Measurements from ENCODE around the gene NARS2.
A peak's percentile ranks its signal among the peaks of the same experiment; 100 is the strongest.
"Not testable (repeated sequence)": the region's sequence is repeated elsewhere in the genome, so short reads cannot be mapped to it uniquely, and the experiment has no call there.

NARS2 gene

GRCh38 chr11:78472382-78472781 is 102.3 kb downstream of the NARS2 start:
- H3K4me1 ChIP-seq (ENCODE audit: control insufficient read depth in 2 of 2, insufficient read depth in 2 of 2, low read length in 2 of 2): peaks cover 0 to 3% of the 10 kb centered on the region in 2 donors
- H3K9ac ChIP-seq (ENCODE audit: low read depth in 1 of 2, low read length in 2 of 2): no peak overlapping the region
- no peak overlapping the region for H3K27ac ChIP-seq (ENCODE audit: low read depth in 2 of 2, low read length in 2 of 2)

GRCh38 chr11:78470861-78471442 is 103.7 kb downstream of the NARS2 start:
- no peak overlapping the region for H3K4me3 ChIP-seq (ENCODE audit: low read length in 2 of 2)
- H3K9me3 ChIP-seq (ENCODE audit: control insufficient read depth in 2 of 2, low read length in 2 of 2): no peaks in the 10 kb centered on the region
- H3K27me3 ChIP-seq (ENCODE audit: control insufficient read depth in 2 of 2, insufficient read depth in 2 of 2, low read length in 2 of 2): no peaks in the 10 kb centered on the region
- H3K27ac ChIP-seq (ENCODE audit: low read depth in 2 of 2, low read length in 2 of 2): no peak overlapping the region
- peaks cover 0 to 2% of the 10 kb centered on the region in 2 donors for H3K36me3 ChIP-seq (ENCODE audit: control insufficient read depth in 2 of 2, insufficient read depth in 2 of 2, low read length in 2 of 2)
- H3K9ac ChIP-seq (ENCODE audit: low read depth in 1 of 2, low read length in 2 of 2): no peak overlapping the region
- H3K4me1 ChIP-seq (ENCODE audit: control insufficient read depth in 2 of 2, insufficient read depth in 2 of 2, low read length in 2 of 2): peaks cover 0 to 3% of the 10 kb centered on the region in 2 donors

More at GRCh38 chr11:78472382-78472781, 102.3 kb downstream of the NARS2 start:
- Histone ChIP-seq H3K4me3 (ENCODE audit: low read length in 2 of 2) (no peak overlapping the region), H3K9me3 (ENCODE audit: control insufficient read depth in 2 of 2, low read length in 2 of 2) (no peaks in the 10 kb centered on the region), H3K27me3 (ENCODE audit: control insufficient read depth in 2 of 2, insufficient read depth in 2 of 2, low read length in 2 of 2) (no peaks in the 10 kb centered on the region), H3K36me3 (ENCODE audit: control insufficient read depth in 2 of 2, insufficient read depth in 2 of 2, low read length in 2 of 2) (peaks cover 2 to 4% of the 10 kb centered on the region in 2 donors)

GRCh38 chr11:78469896-78470295 is 104.8 kb downstream of the NARS2 start:
- H3K36me3 ChIP-seq (ENCODE audit: control insufficient read depth in 2 of 2, insufficient read depth in 2 of 2, low read length in 2 of 2): peaks cover 0 to 2% of the 10 kb centered on the region in 2 donors
- peaks cover 0 to 3% of the 10 kb centered on the region in 2 donors for H3K4me1 ChIP-seq (ENCODE audit: control insufficient read depth in 2 of 2, insufficient read depth in 2 of 2, low read length in 2 of 2)
- no peak overlapping the region for H3K4me3 ChIP-seq (ENCODE audit: low read length in 2 of 2)
- no peaks in the 10 kb centered on the region for H3K9me3 ChIP-seq (ENCODE audit: control insufficient read depth in 2 of 2, low read length in 2 of 2)
- H3K27me3 ChIP-seq (ENCODE audit: control insufficient read depth in 2 of 2, insufficient read depth in 2 of 2, low read length in 2 of 2): no peaks in the 10 kb centered on the region
- H3K27ac ChIP-seq (ENCODE audit: low read depth in 2 of 2, low read length in 2 of 2): no peak overlapping the region
- H3K9ac ChIP-seq (ENCODE audit: low read depth in 1 of 2, low read length in 2 of 2): no peak overlapping the region

DNA sequence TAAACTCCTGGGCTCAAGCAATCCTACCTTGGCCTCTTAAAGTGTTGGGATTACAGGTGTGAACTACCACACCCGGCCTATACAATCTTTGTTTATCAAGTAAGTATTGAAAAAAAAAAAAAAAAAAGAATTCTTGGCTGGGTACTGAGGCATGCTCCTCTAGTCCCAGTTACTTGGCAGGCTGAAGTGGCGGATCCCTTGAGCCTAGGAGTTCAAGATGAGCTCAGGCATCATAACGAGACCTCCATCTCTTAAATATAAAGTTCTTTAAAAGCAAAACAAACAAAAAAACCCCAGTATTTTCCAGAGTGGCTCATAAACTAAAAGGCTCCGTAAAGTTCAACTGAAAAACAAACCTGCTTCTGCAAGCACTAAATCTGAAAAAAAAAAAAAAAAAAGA is 106.7 kb downstream of the NARS2 start:
- Histone ChIP-seq H3K9me3 (ENCODE audit: control insufficient read depth in 2 of 2, low read length in 2 of 2) (no peaks in the 10 kb centered on the region), H3K36me3 (ENCODE audit: control insufficient read depth in 2 of 2, insufficient read depth in 2 of 2, low read length in 2 of 2) (peaks cover 0 to 2% of the 10 kb centered on the region in 2 donors), H3K9ac (ENCODE audit: low read depth in 1 of 2, low read length in 2 of 2) (no peak overlapping the region), H3K27me3 (ENCODE audit: control insufficient read depth in 2 of 2, insufficient read depth in 2 of 2, low read length in 2 of 2) (no peaks in the 10 kb centered on the region), H3K4me1 (ENCODE audit: control insufficient read depth in 2 of 2, insufficient read depth in 2 of 2, low read length in 2 of 2) (peaks cover 0 to 3% of the 10 kb centered on the region in 2 donors), H3K4me3 (ENCODE audit: low read length in 2 of 2) (no peak overlapping the region), H3K27ac (ENCODE audit: low read depth in 2 of 2, low read length in 2 of 2) (no peak overlapping the region)

DNA sequence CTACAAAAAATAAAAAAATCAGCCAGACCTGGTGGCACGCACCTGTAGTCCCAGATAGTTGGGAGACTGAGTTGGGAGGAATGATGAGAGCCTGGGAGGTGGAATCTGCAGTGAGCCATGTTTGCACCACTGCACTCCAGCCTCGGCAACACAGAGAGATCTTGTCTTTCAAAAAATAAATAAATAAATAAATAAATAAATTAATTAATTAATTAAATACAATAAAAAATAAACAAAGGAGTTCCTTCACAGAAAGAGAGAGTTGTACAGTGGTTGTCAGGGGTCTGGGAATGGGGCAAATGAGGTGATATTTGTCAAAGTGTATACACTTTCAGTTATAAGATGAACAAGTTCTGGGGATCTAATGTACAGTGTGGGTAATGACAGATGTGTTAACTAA is 107.3 kb downstream of the NARS2 start:
- Histone ChIP-seq H3K4me1 (ENCODE audit: control insufficient read depth in 2 of 2, insufficient read depth in 2 of 2, low read length in 2 of 2) (peaks cover 0 to 3% of the 10 kb centered on the region in 2 donors), H3K27me3 (ENCODE audit: control insufficient read depth in 2 of 2, insufficient read depth in 2 of 2, low read length in 2 of 2) (no peaks in the 10 kb centered on the region), H3K4me3 (ENCODE audit: low read length in 2 of 2) (no peak overlapping the region), H3K36me3 (ENCODE audit: control insufficient read depth in 2 of 2, insufficient read depth in 2 of 2, low read length in 2 of 2) (peaks cover 0 to 3% of the 10 kb centered on the region in 2 donors), H3K27ac (ENCODE audit: low read depth in 2 of 2, low read length in 2 of 2) (no peak overlapping the region), H3K9me3 (ENCODE audit: control insufficient read depth in 2 of 2, low read length in 2 of 2) (no peaks in the 10 kb centered on the region), H3K9ac (ENCODE audit: low read depth in 1 of 2, low read length in 2 of 2) (no peak overlapping the region)

DNA sequence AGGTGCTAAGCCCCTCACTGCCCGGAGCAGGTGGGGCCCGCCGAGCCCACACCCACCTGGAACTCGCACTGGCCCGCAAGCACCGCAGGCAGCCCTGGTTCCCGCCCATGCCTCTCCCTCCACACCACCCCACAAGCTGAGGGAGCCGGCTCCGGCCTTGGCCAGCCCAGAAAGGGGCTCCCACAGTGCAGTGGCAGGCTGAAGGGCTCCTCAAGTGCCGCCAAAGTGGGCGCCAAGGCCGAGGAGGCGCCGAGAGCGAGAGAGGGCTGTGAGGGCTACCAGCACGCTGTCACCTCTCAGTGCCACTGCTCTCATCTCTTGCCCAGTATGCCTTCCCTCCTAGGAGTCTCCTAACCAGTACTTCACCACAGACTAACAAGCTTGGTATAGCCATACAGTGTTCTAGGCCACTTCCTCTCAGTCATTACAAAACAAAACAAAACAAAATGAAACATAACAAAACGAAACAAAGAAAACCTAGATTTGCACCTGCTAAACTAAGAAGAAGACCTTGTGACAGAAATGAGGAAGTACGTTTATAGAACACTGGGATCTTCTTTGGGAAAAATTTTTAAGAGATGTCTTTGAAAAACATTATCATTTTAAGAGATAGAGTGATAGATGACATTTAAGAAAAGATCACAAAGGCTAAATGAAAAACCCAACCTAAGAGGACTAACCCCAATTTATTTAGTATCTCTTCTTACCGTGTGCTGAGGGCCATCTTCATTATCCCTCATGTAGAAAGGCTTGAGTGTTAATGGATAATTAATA is 109.3 kb downstream of the NARS2 start:
- no peaks in the 10 kb centered on the region for H3K9me3 ChIP-seq (ENCODE audit: control insufficient read depth in 2 of 2, low read length in 2 of 2)
- H3K9ac ChIP-seq (ENCODE audit: low read depth in 1 of 2, low read length in 2 of 2): no peak overlapping the region
- H3K4me1 ChIP-seq (ENCODE audit: control insufficient read depth in 2 of 2, insufficient read depth in 2 of 2, low read length in 2 of 2): peaks cover 0 to 3% of the 10 kb centered on the region in 2 donors
- H3K27ac ChIP-seq (ENCODE audit: low read depth in 2 of 2, low read length in 2 of 2): peak overlapping the region; percentile 50 to 73
- H3K27me3 ChIP-seq (ENCODE audit: control insufficient read depth in 2 of 2, insufficient read depth in 2 of 2, low read length in 2 of 2): no peaks in the 10 kb centered on the region
- H3K36me3 ChIP-seq (ENCODE audit: control insufficient read depth in 2 of 2, insufficient read depth in 2 of 2, low read length in 2 of 2): peaks cover 0 to 5% of the 10 kb centered on the region in 2 donors
- H3K4me3 ChIP-seq (ENCODE audit: low read length in 2 of 2): no peak overlapping the region

DNA sequence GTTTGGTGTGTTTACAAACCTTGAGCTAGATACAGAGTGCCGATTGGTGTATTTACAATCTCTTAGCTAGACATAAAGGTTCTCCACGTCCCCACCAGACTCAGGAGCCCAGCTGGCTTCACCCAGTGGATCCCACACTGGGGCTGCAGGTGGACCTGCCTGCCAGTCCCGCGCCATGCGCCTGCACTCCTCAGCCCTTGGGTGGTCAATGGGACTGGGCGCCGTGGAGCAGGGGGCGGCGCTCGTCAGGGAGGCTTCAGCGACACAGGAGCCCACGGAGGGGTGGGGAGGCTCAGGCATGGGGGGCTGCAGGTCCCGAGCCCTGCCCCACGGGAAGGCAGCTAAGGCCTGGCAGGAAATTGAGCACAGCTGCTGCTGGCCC is 109.9 kb downstream of the NARS2 start:
- H3K9me3 ChIP-seq (ENCODE audit: control insufficient read depth in 2 of 2, low read length in 2 of 2); H3K27me3 ChIP-seq (ENCODE audit: control insufficient read depth in 2 of 2, insufficient read depth in 2 of 2, low read length in 2 of 2); H3K4me1 ChIP-seq (ENCODE audit: control insufficient read depth in 2 of 2, insufficient read depth in 2 of 2, low read length in 2 of 2); H3K9ac ChIP-seq (ENCODE audit: low read depth in 1 of 2, low read length in 2 of 2); H3K36me3 ChIP-seq (ENCODE audit: control insufficient read depth in 2 of 2, insufficient read depth in 2 of 2, low read length in 2 of 2); H3K4me3 ChIP-seq (ENCODE audit: low read length in 2 of 2): not testable (repeated sequence)
- peak overlapping the region; percentile 50 to 73 for H3K27ac ChIP-seq (ENCODE audit: low read depth in 2 of 2, low read length in 2 of 2)

DNA sequence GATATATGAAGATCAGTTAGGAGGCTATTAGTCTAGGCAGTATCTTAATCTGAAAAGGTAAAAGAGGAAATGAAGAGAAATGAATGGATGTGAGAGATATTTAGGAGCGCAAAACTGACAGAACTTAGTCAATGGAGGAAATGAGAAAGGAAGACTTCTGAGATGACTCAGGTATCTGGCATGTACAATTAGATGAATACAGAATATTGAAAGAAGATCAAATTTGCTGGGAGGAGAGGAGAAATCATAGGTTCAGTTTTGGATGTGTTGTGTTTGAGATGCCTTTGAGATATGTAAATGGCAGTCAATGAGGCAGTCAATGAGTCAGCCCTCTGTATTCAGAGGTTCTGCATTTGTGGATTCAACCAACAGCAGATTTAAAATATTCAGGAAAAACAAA is 114.2 kb downstream of the NARS2 start:
- peaks cover 0 to 5% of the 10 kb centered on the region in 2 donors for H3K36me3 ChIP-seq (ENCODE audit: control insufficient read depth in 2 of 2, insufficient read depth in 2 of 2, low read length in 2 of 2)
- H3K4me3 ChIP-seq (ENCODE audit: low read length in 2 of 2): no peak overlapping the region
- no peaks in the 10 kb centered on the region for H3K4me1 ChIP-seq (ENCODE audit: control insufficient read depth in 2 of 2, insufficient read depth in 2 of 2, low read length in 2 of 2)
- no peaks in the 10 kb centered on the region for H3K9me3 ChIP-seq (ENCODE audit: control insufficient read depth in 2 of 2, low read length in 2 of 2)
- H3K9ac ChIP-seq (ENCODE audit: low read depth in 1 of 2, low read length in 2 of 2): no peak overlapping the region
- no peak overlapping the region for H3K27ac ChIP-seq (ENCODE audit: low read depth in 2 of 2, low read length in 2 of 2)
- no peaks in the 10 kb centered on the region for H3K27me3 ChIP-seq (ENCODE audit: control insufficient read depth in 2 of 2, insufficient read depth in 2 of 2, low read length in 2 of 2)

DNA sequence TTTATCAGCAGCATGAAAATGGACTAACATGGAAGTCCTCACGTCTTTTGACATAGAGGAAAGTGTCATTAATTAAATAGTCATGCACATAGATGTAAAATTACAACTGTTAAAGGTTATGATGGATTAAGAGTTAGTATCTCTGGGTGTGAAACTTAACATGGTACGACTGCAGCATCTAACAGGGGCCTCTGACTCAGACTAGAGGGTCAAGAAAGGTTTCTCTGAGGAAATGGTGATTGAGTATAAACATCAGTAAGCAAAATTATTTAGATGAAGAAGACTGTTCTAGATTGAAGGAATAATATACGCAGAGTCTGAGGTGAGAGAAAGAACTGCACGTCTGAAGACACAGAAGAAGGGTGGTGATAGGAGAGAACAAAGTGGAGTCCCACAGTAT is 114.9 kb downstream of the NARS2 start:
- Histone ChIP-seq H3K9ac (ENCODE audit: low read depth in 1 of 2, low read length in 2 of 2) (no peak overlapping the region), H3K4me1 (ENCODE audit: control insufficient read depth in 2 of 2, insufficient read depth in 2 of 2, low read length in 2 of 2) (no peaks in the 10 kb centered on the region), H3K9me3 (ENCODE audit: control insufficient read depth in 2 of 2, low read length in 2 of 2) (no peaks in the 10 kb centered on the region), H3K27me3 (ENCODE audit: control insufficient read depth in 2 of 2, insufficient read depth in 2 of 2, low read length in 2 of 2) (no peaks in the 10 kb centered on the region), H3K36me3 (ENCODE audit: control insufficient read depth in 2 of 2, insufficient read depth in 2 of 2, low read length in 2 of 2) (peaks cover 0 to 5% of the 10 kb centered on the region in 2 donors), H3K4me3 (ENCODE audit: low read length in 2 of 2) (no peak overlapping the region), H3K27ac (ENCODE audit: low read depth in 2 of 2, low read length in 2 of 2) (no peak overlapping the region)

DNA sequence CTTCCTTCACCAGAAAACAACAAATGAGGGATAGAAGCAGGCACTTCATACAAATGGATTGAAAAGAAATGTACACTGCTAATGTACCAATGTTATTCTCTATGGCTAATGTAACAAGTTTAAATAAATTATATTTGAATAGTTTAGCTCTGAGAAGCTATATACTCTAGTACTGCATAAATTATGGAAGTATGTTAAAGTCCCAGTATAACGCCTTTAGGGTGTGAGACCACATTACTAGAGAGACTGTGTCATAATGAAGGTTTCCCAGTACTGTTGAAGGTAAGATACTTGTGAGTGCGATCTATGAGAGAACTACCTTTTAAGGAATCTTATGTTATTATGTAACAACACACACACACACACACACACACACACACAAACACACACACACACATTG is 117.2 kb downstream of the NARS2 start:
- Histone ChIP-seq H3K4me3 (ENCODE audit: low read length in 2 of 2) (no peak overlapping the region), H3K36me3 (ENCODE audit: control insufficient read depth in 2 of 2, insufficient read depth in 2 of 2, low read length in 2 of 2) (peaks cover 0 to 2% of the 10 kb centered on the region in 2 donors), H3K4me1 (ENCODE audit: control insufficient read depth in 2 of 2, insufficient read depth in 2 of 2, low read length in 2 of 2) (no peaks in the 10 kb centered on the region), H3K9ac (ENCODE audit: low read depth in 1 of 2, low read length in 2 of 2) (no peak overlapping the region), H3K27me3 (ENCODE audit: control insufficient read depth in 2 of 2, insufficient read depth in 2 of 2, low read length in 2 of 2) (no peaks in the 10 kb centered on the region), H3K27ac (ENCODE audit: low read depth in 2 of 2, low read length in 2 of 2) (no peak overlapping the region), H3K9me3 (ENCODE audit: control insufficient read depth in 2 of 2, low read length in 2 of 2) (no peaks in the 10 kb centered on the region)
